ENCODE data around the gene ICE2.

The ICE2 gene

DNA sequence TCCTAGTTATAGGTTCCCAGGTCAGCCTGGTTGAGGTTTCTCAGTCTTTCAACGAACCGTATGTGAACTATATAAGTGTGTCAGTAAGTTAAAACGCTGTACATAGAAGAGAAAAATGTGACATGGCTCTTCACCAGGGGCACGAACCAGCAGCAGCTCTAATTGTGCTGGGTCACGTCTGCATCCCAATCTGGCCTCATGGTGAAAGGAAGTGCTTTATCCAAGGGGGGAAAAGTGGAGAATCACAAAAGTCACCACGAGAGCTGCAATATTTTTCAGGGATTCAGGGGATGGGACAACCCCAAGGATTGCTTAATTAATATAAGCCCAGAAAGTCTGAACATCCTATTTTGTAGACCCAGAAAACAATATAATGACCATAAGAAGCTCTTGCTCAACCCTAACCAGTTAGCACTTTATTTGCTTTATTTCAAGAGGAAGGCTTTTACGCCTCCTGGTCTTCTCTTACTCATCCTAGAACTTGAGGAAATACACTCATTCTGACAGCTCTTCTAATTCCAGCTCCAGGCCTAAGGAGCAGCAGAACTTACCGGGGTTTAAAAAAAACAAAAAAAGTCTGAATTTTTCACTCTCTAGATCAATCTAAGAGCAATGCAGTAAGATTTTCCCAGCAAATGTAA lies 97.7 kb downstream of the ICE2 start:
- no peaks in the 10 kb centered on the region for H3K36me3 ChIP-seq (ENCODE audit: control insufficient read depth, insufficient read depth, low read length)
- no peak overlapping the region for H3K9ac ChIP-seq (ENCODE audit: low read depth, low read length)
- H3K9me3 ChIP-seq (ENCODE audit: control insufficient read depth, insufficient read depth, low read length), result no peaks in the 10 kb centered on the region
- no peaks in the 10 kb centered on the region for H3K27me3 ChIP-seq (ENCODE audit: control insufficient read depth, insufficient read depth, low read length)
- H3K4me1 ChIP-seq (ENCODE audit: control insufficient read depth, insufficient read depth, low read length), result no peaks in the 10 kb centered on the region
- H3K4me3 ChIP-seq (ENCODE audit: low read depth, low read length), result no peak overlapping the region

DNA sequence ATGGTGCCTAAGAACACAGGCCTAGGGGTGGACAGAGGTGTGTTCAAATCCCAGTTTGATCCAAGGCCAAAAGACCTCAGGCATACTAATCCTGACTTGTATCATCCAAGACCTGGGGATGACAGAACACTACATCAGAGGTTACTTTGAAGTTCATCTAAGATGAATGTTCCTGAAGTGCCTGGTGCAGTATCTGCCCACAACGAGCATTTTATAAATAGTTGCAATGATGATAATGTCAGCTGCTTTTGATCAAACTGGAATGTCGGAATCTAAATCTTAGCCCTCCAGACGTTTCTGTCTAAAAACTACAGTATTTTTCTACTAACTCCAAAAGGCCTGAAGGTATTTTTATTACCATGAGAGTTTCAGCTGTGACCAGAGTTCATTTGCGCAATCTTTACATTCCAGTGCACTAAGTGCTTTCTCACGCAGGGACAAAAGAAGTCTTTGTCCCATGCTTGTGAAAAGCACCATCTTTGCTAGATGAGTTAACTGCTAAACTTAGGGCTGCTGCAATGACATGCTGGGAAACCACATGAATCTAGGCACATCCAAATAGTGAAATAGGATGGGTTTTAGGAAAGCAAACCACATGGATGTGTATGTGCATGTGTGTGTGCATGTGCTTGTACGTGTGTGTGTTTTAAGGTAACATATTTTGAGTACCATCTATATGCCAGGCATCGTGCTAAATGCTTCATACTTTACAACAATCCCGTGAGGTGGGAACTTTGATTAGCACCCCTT lies 99.2 kb downstream of the ICE2 start:
- Histone ChIP-seq H3K27me3 (ENCODE audit: control insufficient read depth, insufficient read depth, low read length) (no peaks in the 10 kb centered on the region), H3K4me1 (ENCODE audit: control insufficient read depth, insufficient read depth, low read length) (peaks cover 5% of the 10 kb centered on the region), H3K4me3 (ENCODE audit: low read depth, low read length) (no peak overlapping the region), H3K9me3 (ENCODE audit: control insufficient read depth, insufficient read depth, low read length) (no peaks in the 10 kb centered on the region), H3K9ac (ENCODE audit: low read depth, low read length) (no peak overlapping the region), H3K36me3 (ENCODE audit: control insufficient read depth, insufficient read depth, low read length) (no peaks in the 10 kb centered on the region)

DNA sequence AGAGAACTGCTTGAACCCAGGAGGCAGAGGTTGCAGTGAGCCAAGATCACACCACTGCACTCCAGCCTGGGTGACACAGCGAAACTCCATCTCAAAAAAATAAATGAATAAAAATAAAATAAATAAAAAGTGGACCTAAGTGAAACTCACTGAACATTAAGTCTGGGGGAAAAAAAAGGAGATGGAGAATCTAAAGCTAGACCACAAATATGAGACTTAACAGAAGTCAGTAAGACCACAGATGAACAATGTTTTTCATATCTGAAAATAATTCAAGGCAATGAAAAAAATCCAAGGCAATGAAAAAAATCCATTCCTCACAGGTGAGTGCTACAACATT lies 99.8 kb downstream of the ICE2 start:
- Histone ChIP-seq H3K9me3 (ENCODE audit: control insufficient read depth, insufficient read depth, low read length) (no peaks in the 10 kb centered on the region), H3K27me3 (ENCODE audit: control insufficient read depth, insufficient read depth, low read length) (no peaks in the 10 kb centered on the region), H3K4me3 (ENCODE audit: low read depth, low read length) (no peak overlapping the region), H3K9ac (ENCODE audit: low read depth, low read length) (no peak overlapping the region), H3K4me1 (ENCODE audit: control insufficient read depth, insufficient read depth, low read length) (peaks cover 9% of the 10 kb centered on the region), H3K36me3 (ENCODE audit: control insufficient read depth, insufficient read depth, low read length) (no peaks in the 10 kb centered on the region)

DNA sequence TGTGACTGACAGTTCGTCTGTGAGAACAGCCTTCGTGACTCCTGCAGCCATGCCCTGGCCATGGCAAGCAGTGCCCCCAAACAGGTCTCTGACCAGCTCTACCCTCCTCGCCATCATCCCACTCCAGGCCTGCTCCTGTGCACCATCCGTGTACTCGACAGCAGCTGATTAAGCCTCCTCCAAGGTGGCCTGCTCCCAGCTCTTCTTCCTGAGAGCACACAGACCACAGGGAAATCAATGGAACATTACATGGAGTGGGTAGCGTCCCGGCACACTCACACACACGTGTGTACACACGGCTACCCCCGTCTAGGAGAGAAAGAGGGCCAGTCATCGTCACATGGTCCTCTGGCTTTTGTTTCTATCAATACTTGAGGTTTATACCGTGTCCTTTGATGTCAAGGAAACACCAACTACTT lies 102.3 kb downstream of the ICE2 start:
- Histone ChIP-seq H3K27me3 (ENCODE audit: control insufficient read depth, insufficient read depth, low read length) (no peaks in the 10 kb centered on the region), H3K4me3 (ENCODE audit: low read depth, low read length) (no peak overlapping the region), H3K9me3 (ENCODE audit: control insufficient read depth, insufficient read depth, low read length) (no peaks in the 10 kb centered on the region), H3K9ac (ENCODE audit: low read depth, low read length) (no peak overlapping the region), H3K36me3 (ENCODE audit: control insufficient read depth, insufficient read depth, low read length) (no peaks in the 10 kb centered on the region), H3K4me1 (ENCODE audit: control insufficient read depth, insufficient read depth, low read length) (peaks cover 11% of the 10 kb centered on the region)

GRCh38 chr15:60375306-60375705 lies 103.6 kb downstream of the ICE2 start:
- Histone ChIP-seq H3K9me3 (ENCODE audit: control insufficient read depth, insufficient read depth, low read length) (no peaks in the 10 kb centered on the region), H3K27me3 (ENCODE audit: control insufficient read depth, insufficient read depth, low read length) (peaks cover 13% of the 10 kb centered on the region), H3K9ac (ENCODE audit: low read depth, low read length) (no peak overlapping the region), H3K36me3 (ENCODE audit: control insufficient read depth, insufficient read depth, low read length) (peaks cover 3% of the 10 kb centered on the region), H3K4me3 (ENCODE audit: low read depth, low read length) (no peak overlapping the region), H3K4me1 (ENCODE audit: control insufficient read depth, insufficient read depth, low read length) (peaks cover 11% of the 10 kb centered on the region)

GRCh38 chr15:60374628-60375081 lies 104.3 kb downstream of the ICE2 start:
- Histone ChIP-seq H3K9me3 (ENCODE audit: control insufficient read depth, insufficient read depth, low read length) (no peaks in the 10 kb centered on the region), H3K9ac (ENCODE audit: low read depth, low read length) (no peak overlapping the region), H3K27me3 (ENCODE audit: control insufficient read depth, insufficient read depth, low read length) (peaks cover 20% of the 10 kb centered on the region), H3K36me3 (ENCODE audit: control insufficient read depth, insufficient read depth, low read length) (peaks cover 3% of the 10 kb centered on the region), H3K4me3 (ENCODE audit: low read depth, low read length) (no peak overlapping the region), H3K4me1 (ENCODE audit: control insufficient read depth, insufficient read depth, low read length) (peaks cover 11% of the 10 kb centered on the region)

- peaks cover 11% of the 10 kb centered on the region for H3K4me1 ChIP-seq (ENCODE audit: control insufficient read depth, insufficient read depth, low read length)
- H3K27me3 ChIP-seq (ENCODE audit: control insufficient read depth, insufficient read depth, low read length), result peaks cover 24% of the 10 kb centered on the region
- H3K9ac ChIP-seq (ENCODE audit: low read depth, low read length), result no peak overlapping the region
- H3K9me3 ChIP-seq (ENCODE audit: control insufficient read depth, insufficient read depth, low read length), result no peaks in the 10 kb centered on the region
- H3K36me3 ChIP-seq (ENCODE audit: control insufficient read depth, insufficient read depth, low read length), result peaks cover 3% of the 10 kb centered on the region
- no peak overlapping the region for H3K4me3 ChIP-seq (ENCODE audit: low read depth, low read length)
Measured at GRCh38 chr15:60374209-60374608, 104.7 kb downstream of the ICE2 start.

- H3K9ac ChIP-seq (ENCODE audit: low read depth, low read length), result no peak overlapping the region
- no peaks in the 10 kb centered on the region for H3K9me3 ChIP-seq (ENCODE audit: control insufficient read depth, insufficient read depth, low read length)
- no peak overlapping the region for H3K4me3 ChIP-seq (ENCODE audit: low read depth, low read length)
- peaks cover 3% of the 10 kb centered on the region for H3K36me3 ChIP-seq (ENCODE audit: control insufficient read depth, insufficient read depth, low read length)
- H3K4me1 ChIP-seq (ENCODE audit: control insufficient read depth, insufficient read depth, low read length), result peaks cover 11% of the 10 kb centered on the region
- peaks cover 29% of the 10 kb centered on the region for H3K27me3 ChIP-seq (ENCODE audit: control insufficient read depth, insufficient read depth, low read length)
Measured at GRCh38 chr15:60373745-60374144, 105.2 kb downstream of the ICE2 start.

DNA sequence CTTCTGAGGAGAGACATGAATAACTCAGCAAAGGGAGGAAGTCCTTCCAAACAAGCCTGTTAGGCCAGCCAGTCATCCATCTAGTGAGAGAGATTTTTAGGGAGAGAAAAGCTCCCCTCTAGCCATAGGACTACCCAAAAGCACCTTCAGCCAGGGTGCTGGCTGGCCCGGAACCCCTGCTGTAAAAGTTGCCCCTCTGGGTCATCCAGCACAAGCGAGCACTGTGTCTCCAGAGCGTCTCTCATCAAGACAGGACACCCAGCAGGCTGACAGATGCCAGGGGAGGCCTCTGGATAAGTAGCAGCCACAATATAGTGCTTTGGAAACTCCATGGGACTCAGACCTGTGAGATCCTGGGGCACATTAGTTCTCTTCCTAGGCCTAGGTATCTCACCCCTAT lies 105.6 kb downstream of the ICE2 start:
- H3K36me3 ChIP-seq (ENCODE audit: control insufficient read depth, insufficient read depth, low read length), result peaks cover 3% of the 10 kb centered on the region
- H3K27me3 ChIP-seq (ENCODE audit: control insufficient read depth, insufficient read depth, low read length), result peaks cover 33% of the 10 kb centered on the region
- H3K9me3 ChIP-seq (ENCODE audit: control insufficient read depth, insufficient read depth, low read length), result no peaks in the 10 kb centered on the region
- no peak overlapping the region for H3K4me3 ChIP-seq (ENCODE audit: low read depth, low read length)
- no peak overlapping the region for H3K9ac ChIP-seq (ENCODE audit: low read depth, low read length)
- peaks cover 11% of the 10 kb centered on the region for H3K4me1 ChIP-seq (ENCODE audit: control insufficient read depth, insufficient read depth, low read length)

DNA sequence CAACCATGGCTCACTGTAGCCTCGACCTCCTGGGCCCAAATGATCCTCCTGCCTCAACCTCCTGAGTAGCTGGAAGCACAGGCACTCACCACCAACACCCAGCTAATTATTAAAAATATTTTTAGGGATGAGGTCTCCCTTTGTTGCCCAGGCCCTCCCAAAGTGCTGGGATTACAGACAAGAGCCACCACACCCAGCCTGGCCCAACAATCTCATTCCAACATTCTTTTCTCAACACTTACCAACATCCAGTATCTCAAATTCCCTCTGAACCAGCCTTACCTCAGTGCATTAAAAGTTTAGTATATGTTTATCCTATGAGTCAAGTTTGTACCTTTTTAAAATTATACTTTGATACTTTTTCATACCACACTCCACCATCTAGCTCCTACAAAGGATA lies 106.2 kb downstream of the ICE2 start:
- no peaks in the 10 kb centered on the region for H3K9me3 ChIP-seq (ENCODE audit: control insufficient read depth, insufficient read depth, low read length)
- peaks cover 11% of the 10 kb centered on the region for H3K4me1 ChIP-seq (ENCODE audit: control insufficient read depth, insufficient read depth, low read length)
- H3K9ac ChIP-seq (ENCODE audit: low read depth, low read length), result no peak overlapping the region
- H3K4me3 ChIP-seq (ENCODE audit: low read depth, low read length), result no peak overlapping the region
- H3K27me3 ChIP-seq (ENCODE audit: control insufficient read depth, insufficient read depth, low read length), result peaks cover 33% of the 10 kb centered on the region
- H3K36me3 ChIP-seq (ENCODE audit: control insufficient read depth, insufficient read depth, low read length), result peaks cover 3% of the 10 kb centered on the region

- Histone ChIP-seq H3K9ac (ENCODE audit: low read depth, low read length) (no peak overlapping the region), H3K4me3 (ENCODE audit: low read depth, low read length) (no peak overlapping the region), H3K36me3 (ENCODE audit: control insufficient read depth, insufficient read depth, low read length) (peaks cover 3% of the 10 kb centered on the region), H3K9me3 (ENCODE audit: control insufficient read depth, insufficient read depth, low read length) (no peaks in the 10 kb centered on the region), H3K27me3 (ENCODE audit: control insufficient read depth, insufficient read depth, low read length) (peaks cover 33% of the 10 kb centered on the region), H3K4me1 (ENCODE audit: control insufficient read depth, insufficient read depth, low read length) (peaks cover 11% of the 10 kb centered on the region)
Measured at GRCh38 chr15:60372227-60372626, 106.7 kb downstream of the ICE2 start.

Data from iPS-15b (cell line).